ENCODE measurements around the gene SLC30A5. TPM values are rescaled to one million over a fixed set of nuclear protein-coding genes. Genes with fewer than 3 reads are reported as not detected.
"Not testable (repeated sequence)": the region's sequence is repeated elsewhere in the genome, so short reads cannot be mapped to it uniquely, and the experiment has no call there.

SLC30A5 gene
- total RNA-seq, 2 donors from 2014 or later, result 72.2 to 79.3 TPM

DNA sequence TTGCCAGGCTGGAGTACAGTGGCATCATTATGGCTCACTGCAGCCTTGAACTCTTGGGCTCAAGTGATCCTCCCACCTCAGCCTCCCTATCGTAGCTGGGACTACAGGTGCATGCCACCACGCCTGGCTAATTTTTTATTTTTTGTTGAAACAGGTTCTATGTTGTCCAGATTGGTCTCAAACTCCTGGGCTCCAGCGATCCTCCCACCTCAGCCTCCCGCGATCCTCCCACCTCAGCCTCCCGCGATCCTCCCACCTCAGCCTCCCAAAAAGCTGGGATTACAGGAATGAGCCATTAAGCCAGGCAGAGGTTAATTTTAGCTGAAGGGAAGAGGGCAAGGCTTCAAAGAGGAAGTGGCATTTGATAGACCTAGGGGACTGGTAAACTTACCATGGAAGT lies 40.3 kb downstream of the SLC30A5 start:
- intact Hi-C loops (cut with DNase I), result no loop called here
- WGBS, result 81% methylated on average over 7 of the region's 7 CpGs
- Histone ChIP-seq H3K4me1 (replicated peaks) (no peaks in the 10 kb centered on the region), H3K27ac (no peak overlapping the region), H3K27me3 (replicated peaks; ENCODE audit: insufficient read depth) (no peaks in the 10 kb centered on the region), H3K9me3 (no peaks in the 10 kb centered on the region), H3K36me3 (no peaks in the 10 kb centered on the region), H3K4me3 (no peak overlapping the region)
- TF ChIP-seq, protein P1, sequence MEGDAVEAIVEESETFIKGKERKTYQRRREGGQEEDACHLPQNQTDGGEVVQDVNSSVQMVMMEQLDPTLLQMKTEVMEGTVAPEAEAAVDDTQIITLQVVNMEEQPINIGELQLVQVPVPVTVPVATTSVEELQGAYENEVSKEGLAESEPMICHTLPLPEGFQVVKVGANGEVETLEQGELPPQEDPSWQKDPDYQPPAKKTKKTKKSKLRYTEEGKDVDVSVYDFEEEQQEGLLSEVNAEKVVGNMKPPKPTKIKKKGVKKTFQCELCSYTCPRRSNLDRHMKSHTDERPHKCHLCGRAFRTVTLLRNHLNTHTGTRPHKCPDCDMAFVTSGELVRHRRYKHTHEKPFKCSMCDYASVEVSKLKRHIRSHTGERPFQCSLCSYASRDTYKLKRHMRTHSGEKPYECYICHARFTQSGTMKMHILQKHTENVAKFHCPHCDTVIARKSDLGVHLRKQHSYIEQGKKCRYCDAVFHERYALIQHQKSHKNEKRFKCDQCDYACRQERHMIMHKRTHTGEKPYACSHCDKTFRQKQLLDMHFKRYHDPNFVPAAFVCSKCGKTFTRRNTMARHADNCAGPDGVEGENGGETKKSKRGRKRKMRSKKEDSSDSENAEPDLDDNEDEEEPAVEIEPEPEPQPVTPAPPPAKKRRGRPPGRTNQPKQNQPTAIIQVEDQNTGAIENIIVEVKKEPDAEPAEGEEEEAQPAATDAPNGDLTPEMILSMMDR (IDR thresholded peaks at IDR 0.05), result no peak
- TF ChIP-seq POLR2AphosphoS5 (IDR thresholded peaks at IDR 0.05), result no peak
- no peak for TF ChIP-seq POLR2A (IDR thresholded peaks at IDR 0.05)
- DNase-seq (ENCODE audit: low spot score), result no peak

DNA sequence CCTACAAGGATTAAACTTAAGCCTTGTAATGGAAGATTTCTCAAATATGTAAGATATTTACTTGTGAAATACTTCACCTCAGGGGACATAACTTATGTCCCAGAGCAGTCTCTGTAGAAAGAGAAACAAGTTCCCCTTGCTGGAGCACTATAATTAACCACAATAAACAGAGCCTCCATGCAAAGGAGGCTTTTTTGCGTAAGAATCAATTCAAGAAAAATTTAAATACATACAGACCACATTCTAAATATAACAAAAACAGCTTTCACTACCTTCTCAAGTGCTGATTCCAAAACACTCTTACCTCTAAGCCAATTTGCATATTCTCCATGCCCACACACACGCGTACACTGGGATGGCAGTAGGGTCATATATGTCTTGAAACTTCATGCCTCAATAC lies 42.5 kb downstream of the SLC30A5 start:
- no peaks in the 10 kb centered on the region for H3K27me3 ChIP-seq (replicated peaks; ENCODE audit: insufficient read depth)
- H3K4me1 ChIP-seq (replicated peaks), result no peaks in the 10 kb centered on the region
- no peak for DNase-seq (ENCODE audit: low spot score)
- H3K36me3 ChIP-seq, result no peaks in the 10 kb centered on the region
- 82% methylated on average over 3 of the region's 3 CpGs for WGBS
- no peak overlapping the region for H3K27ac ChIP-seq
- TF ChIP-seq POLR2A (IDR thresholded peaks at IDR 0.05) (no peak), POLR2AphosphoS5 (IDR thresholded peaks at IDR 0.05) (no peak)
- TF ChIP-seq, protein P1 (IDR thresholded peaks at IDR 0.05), result no peak
- intact Hi-C loops (cut with DNase I), result no loop called here
- no peak overlapping the region for H3K4me3 ChIP-seq
- no peaks in the 10 kb centered on the region for H3K9me3 ChIP-seq

DNA sequence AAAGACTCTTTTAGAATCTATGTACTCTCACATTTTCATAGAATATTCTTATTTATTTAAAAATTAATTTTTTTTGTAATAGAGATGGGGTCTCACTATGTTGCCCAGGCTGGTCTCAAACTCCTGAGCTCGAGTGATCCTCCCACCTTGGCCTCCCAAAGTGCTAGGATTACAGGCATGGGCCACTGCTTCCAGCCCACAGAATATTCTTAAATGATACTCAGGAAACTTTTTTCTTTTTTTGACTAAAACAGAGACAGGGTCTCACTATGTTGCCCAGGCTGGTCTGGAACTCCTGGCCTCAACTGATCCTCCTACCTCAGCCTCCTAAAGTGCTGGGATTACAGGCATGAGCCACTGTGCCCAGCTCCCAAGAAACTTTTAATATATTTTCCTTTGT lies 43.4 kb downstream of the SLC30A5 start:
- intact Hi-C loops (cut with DNase I); H3K4me1 ChIP-seq (replicated peaks); DNase-seq (ENCODE audit: low spot score); H3K9me3 ChIP-seq; H3K36me3 ChIP-seq; H3K27me3 ChIP-seq (replicated peaks; ENCODE audit: insufficient read depth); H3K4me3 ChIP-seq; H3K27ac ChIP-seq: not testable (repeated sequence)
- WGBS, result 97% methylated on average over 1 of the region's 1 CpG

DNA sequence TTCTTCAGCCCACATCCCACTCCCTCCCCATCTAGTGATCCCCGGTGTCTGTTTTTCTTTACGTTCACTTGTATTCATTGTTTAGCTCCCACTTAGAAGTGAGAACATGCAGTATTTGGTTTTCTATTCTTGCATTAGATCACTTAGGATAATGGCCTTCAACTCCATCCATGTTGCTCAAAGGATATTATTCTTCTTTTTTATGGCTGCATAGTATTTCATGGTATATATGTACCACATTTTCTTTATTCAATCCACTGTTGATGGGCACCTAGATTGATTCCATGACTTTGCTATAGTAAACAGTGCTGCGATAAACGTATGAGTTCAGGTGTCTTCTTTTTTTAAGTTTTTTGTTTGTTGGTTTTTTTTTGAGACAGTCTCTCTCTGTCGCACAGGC lies 44.0 kb downstream of the SLC30A5 start:
- H3K9me3 ChIP-seq, result no peaks in the 10 kb centered on the region
- intact Hi-C loops (cut with DNase I), result no loop called here
- no peaks in the 10 kb centered on the region for H3K4me1 ChIP-seq (replicated peaks)
- no peaks in the 10 kb centered on the region for H3K27me3 ChIP-seq (replicated peaks; ENCODE audit: insufficient read depth)
- H3K27ac ChIP-seq, result no peak overlapping the region
- TF ChIP-seq POLR2A (IDR thresholded peaks at IDR 0.05), result no peak
- no peak for TF ChIP-seq POLR2AphosphoS5 (IDR thresholded peaks at IDR 0.05)
- no peak overlapping the region for H3K4me3 ChIP-seq
- WGBS, result 96% methylated on average over 5 of the region's 5 CpGs
- DNase-seq (ENCODE audit: low spot score), result no peak
- H3K36me3 ChIP-seq, result no peaks in the 10 kb centered on the region

DNA sequence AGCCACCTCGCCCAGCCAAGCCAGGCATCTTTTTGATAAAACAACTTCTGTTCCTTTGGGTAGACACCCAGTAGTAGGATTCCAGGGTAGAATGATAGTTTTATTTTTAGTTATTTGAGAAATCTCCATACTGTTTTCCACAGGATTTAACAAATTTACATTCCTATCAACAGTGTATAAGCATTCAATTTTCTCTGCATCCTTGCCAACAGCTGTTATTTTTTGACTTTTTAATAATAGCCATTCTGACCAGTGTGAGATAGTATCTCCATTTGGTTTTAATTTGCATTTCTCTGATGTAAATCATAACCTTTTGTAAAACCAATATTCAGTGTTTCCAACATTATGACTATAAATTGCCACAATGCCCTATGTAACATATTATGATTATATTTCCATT lies 45.0 kb downstream of the SLC30A5 start:
- 82% methylated on average over 1 of the region's 1 CpG for WGBS
- intact Hi-C loops (cut with DNase I), result no loop called here
- H3K27me3 ChIP-seq (replicated peaks; ENCODE audit: insufficient read depth), result no peaks in the 10 kb centered on the region
- DNase-seq (ENCODE audit: low spot score), result no peak
- no peak overlapping the region for H3K27ac ChIP-seq
- H3K9me3 ChIP-seq, result no peaks in the 10 kb centered on the region
- H3K4me3 ChIP-seq, result no peak overlapping the region
- no peaks in the 10 kb centered on the region for H3K4me1 ChIP-seq (replicated peaks)
- no peaks in the 10 kb centered on the region for H3K36me3 ChIP-seq
- TF ChIP-seq POLR2AphosphoS5 (IDR thresholded peaks at IDR 0.05) (no peak), POLR2A (IDR thresholded peaks at IDR 0.05) (no peak)
- TF ChIP-seq, protein P1 (IDR thresholded peaks at IDR 0.05), result no peak

DNA sequence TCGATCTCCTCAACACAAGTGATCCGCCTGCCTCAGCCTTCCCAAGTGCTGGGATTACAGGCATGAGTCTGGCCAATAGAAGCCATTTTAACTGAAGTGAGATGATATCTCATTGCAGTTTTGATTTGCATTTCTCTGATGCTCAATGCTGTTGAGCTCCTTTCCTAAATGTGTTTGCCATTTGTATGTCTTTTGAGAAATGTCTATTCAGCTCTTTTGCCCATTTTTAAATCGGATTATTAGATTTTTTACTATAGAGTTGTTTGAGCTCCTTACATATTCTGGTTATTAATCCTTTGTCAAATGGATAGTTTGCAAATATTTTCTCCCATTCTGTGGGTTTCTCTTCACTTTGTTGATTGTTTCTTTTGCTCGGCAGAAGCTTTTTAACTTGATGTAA lies 46.4 kb downstream of the SLC30A5 start:
- H3K27ac ChIP-seq; H3K27me3 ChIP-seq (replicated peaks; ENCODE audit: insufficient read depth); H3K4me1 ChIP-seq (replicated peaks); H3K9me3 ChIP-seq; H3K36me3 ChIP-seq; intact Hi-C loops (cut with DNase I); H3K4me3 ChIP-seq; DNase-seq (ENCODE audit: low spot score): not testable (repeated sequence)
- 96% methylated on average over 4 of the region's 4 CpGs for WGBS
